SK-N-SH treated with all-trans-retinoic acid at 6 μM for 48 hours (cell line): Measurements from ENCODE around the gene FAM151A.

Experiments
- ATAC-seq: fragments of 200-7000 bp; cut with Tn5 transposase; 3 replicates; pipeline ENCODE4 v1.9.1; 2020; ENCODE audit warnings: mild to moderate bottlenecking, moderate library complexity
- BACH2 ChIP-seq: fragments of 250-450 bp; sonication (Bioruptor Pico); IDR thresholded peaks from 2 replicates; pipeline ENCODE4 v1.9.0; 2021; ENCODE audit warnings: mild to moderate bottlenecking, borderline replicate concordance
- CREB5 ChIP-seq: fragments of 250-450 bp; sonication (Bioruptor Pico); IDR thresholded peaks from 2 replicates; pipeline ENCODE4 v1.5.1; 2020; ENCODE audit warnings: low read depth, mild to moderate bottlenecking, moderate library complexity
- CSRNP3 ChIP-seq: fragments of 250-450 bp; sonication (Bioruptor Pico); IDR thresholded peaks from 2 replicates; pipeline ENCODE4 v1.5.1; 2021; ENCODE audit warnings: mild to moderate bottlenecking, moderate library complexity
- GLIS3 ChIP-seq: fragments of 250-450 bp; sonication (Bioruptor Pico); IDR thresholded peaks from 2 replicates; pipeline ENCODE4 v1.5.0; 2020; ENCODE audit warnings: mild to moderate bottlenecking, moderate library complexity
- ISL1 ChIP-seq: fragments of 250-450 bp; sonication (Bioruptor Pico); IDR thresholded peaks from 2 replicates; pipeline ENCODE4 v2.1.2; 2022; ENCODE audit warnings: mild to moderate bottlenecking, moderate library complexity
- OSR1 ChIP-seq: fragments of 250-450 bp; sonication (Bioruptor Pico); IDR thresholded peaks from 2 replicates; pipeline ENCODE4 v1.8.0; 2022; ENCODE audit warnings: moderate library complexity, mild to moderate bottlenecking, inconsistent platforms
- PATZ1 ChIP-seq: fragments of 250-450 bp; sonication (Bioruptor Pico); IDR thresholded peaks from 2 replicates; pipeline ENCODE4 v1.8.0; 2020; ENCODE audit warnings: mild to moderate bottlenecking, moderate library complexity, borderline replicate concordance
- POU6F1 ChIP-seq: fragments of 250-450 bp; sonication (Bioruptor Pico); IDR thresholded peaks from 2 replicates; pipeline ENCODE4 v1.8.0; 2021; ENCODE audit warnings: low read depth, mild to moderate bottlenecking, moderate library complexity, borderline replicate concordance
- PPARA ChIP-seq: fragments of 250-450 bp; sonication (Bioruptor Pico); IDR thresholded peaks from 2 replicates; pipeline ENCODE4 v1.5.0; 2020; ENCODE audit warnings: mild to moderate bottlenecking, borderline replicate concordance
- RARB ChIP-seq: fragments of 250-450 bp; sonication (Bioruptor Pico); IDR thresholded peaks from 2 replicates; pipeline ENCODE4 v1.8.0; 2021; ENCODE audit warnings: mild to moderate bottlenecking, moderate library complexity
- SNAI2 ChIP-seq: fragments of 250-450 bp; sonication (Bioruptor Pico); IDR thresholded peaks from 2 replicates; pipeline ENCODE4 v1.5.0; 2020; ENCODE audit warnings: mild to moderate bottlenecking, moderate library complexity
- TCF4 ChIP-seq: fragments of 250-450 bp; sonication (Bioruptor Pico); IDR thresholded peaks from 2 replicates; pipeline ENCODE4 v1.8.0; 2021; ENCODE audit warnings: mild to moderate bottlenecking, moderate library complexity, borderline replicate concordance
- TOX ChIP-seq: fragments of 250-450 bp; sonication (Bioruptor Pico); IDR thresholded peaks from 2 replicates; pipeline ENCODE4 v1.8.0; 2021; ENCODE audit warnings: mild to moderate bottlenecking, moderate library complexity, borderline replicate concordance
- TSHZ2 ChIP-seq: fragments of 250-450 bp; sonication (Bioruptor Pico); IDR thresholded peaks from 2 replicates; pipeline ENCODE4 v1.5.0; 2020; ENCODE audit warnings: mild to moderate bottlenecking, moderate library complexity
- ZC3H10 ChIP-seq: fragments of 250-450 bp; sonication (Bioruptor Pico); IDR thresholded peaks from 2 replicates; pipeline ENCODE4 v1.5.1; 2021; ENCODE audit warnings: mild to moderate bottlenecking, moderate library complexity
- ZFP3 ChIP-seq: fragments of 250-450 bp; sonication (Bioruptor Pico); IDR thresholded peaks from 2 replicates; pipeline ENCODE4 v1.5.0; 2020; ENCODE audit warnings: mild to moderate bottlenecking, moderate library complexity
- ZFP30 ChIP-seq: fragments of 450-650 bp; formaldehyde crosslinking; IDR thresholded peaks from 2 replicates; pipeline ENCODE4 v1.5.0; 2022; ENCODE audit warnings: mild to moderate bottlenecking, moderate library complexity
- ZNF565 ChIP-seq: fragments of 450-650 bp; formaldehyde crosslinking; conservative IDR thresholded peaks from 2 replicates; pipeline ENCODE4 v1.5.0; 2020; ENCODE audit warnings: low read depth, mild to moderate bottlenecking, moderate library complexity
- ZNF70 ChIP-seq: fragments of 450-650 bp; formaldehyde crosslinking; IDR thresholded peaks from 2 replicates; pipeline ENCODE4 v1.5.0; 2020; ENCODE audit warnings: mild to moderate bottlenecking, moderate library complexity
- ZNF8 ChIP-seq: fragments of 450-650 bp; formaldehyde crosslinking; IDR thresholded peaks from 2 replicates; pipeline ENCODE4 v1.5.0; 2020; ENCODE audit warnings: mild to moderate bottlenecking, moderate library complexity

The FAM151A gene

GRCh38 chr1:54595956-54596498 is 27.3 kb downstream of the FAM151A start:
- ATAC-seq = no peak
- TF ChIP-seq SNAI2 (CRISPR knock-in tag) = no peak
- TF ChIP-seq ISL1 (CRISPR knock-in tag) = no peak
- TF ChIP-seq ZFP3 = no peak
- TF ChIP-seq ZNF565 (CRISPR knock-in tag) = no peak
- TF ChIP-seq TSHZ2 (CRISPR knock-in tag) = no peak
- TF ChIP-seq ZC3H10 (CRISPR knock-in tag) = no peak
- no peak for TF ChIP-seq PATZ1 (CRISPR knock-in tag)
- TF ChIP-seq PPARA (CRISPR knock-in tag) = no peak
- TF ChIP-seq CREB5 = no peak
- no peak for TF ChIP-seq ZNF70 (CRISPR knock-in tag)
- TF ChIP-seq RARB = no peak
- TF ChIP-seq TOX = no peak
- no peak for TF ChIP-seq POU6F1 (CRISPR knock-in tag)
- TF ChIP-seq TCF4 = no peak
- no peak for TF ChIP-seq GLIS3 (CRISPR knock-in tag)
- no peak for TF ChIP-seq CSRNP3 (CRISPR knock-in tag)
- TF ChIP-seq OSR1 (CRISPR knock-in tag) = no peak
- no peak for TF ChIP-seq BACH2 (CRISPR knock-in tag)
- TF ChIP-seq, all 23 proteins: peak for 0

GRCh38 chr1:54594463-54594862 is 28.9 kb downstream of the FAM151A start:
- TF ChIP-seq BACH2 (CRISPR knock-in tag) (no peak), TOX (no peak), ZFP3 (no peak), PATZ1 (CRISPR knock-in tag) (no peak), ZNF565 (CRISPR knock-in tag) (no peak), ZFP30 (no peak), POU6F1 (CRISPR knock-in tag) (no peak), TSHZ2 (CRISPR knock-in tag) (no peak), PPARA (CRISPR knock-in tag) (no peak), RARB (no peak), ISL1 (CRISPR knock-in tag) (no peak), GLIS3 (CRISPR knock-in tag) (no peak), SNAI2 (CRISPR knock-in tag) (no peak), ZNF8 (no peak)
- TF ChIP-seq, all 23 proteins: peak for 0
- no peak for ATAC-seq
